K562 (cell line): Measurements from ENCODE around the gene MRPS18B. TPM values are rescaled to one million over a fixed set of nuclear protein-coding genes. Genes with fewer than 3 reads are reported as not detected.

ENCODE experiments used
- CBX2 ChIP-seq: fragments of 200-600 bp; sonication (generic); IDR thresholded peaks from one replicate; pipeline ENCODE4 v1.6.1; 2012; ENCODE audit warnings: mild to moderate bottlenecking, low read length, inconsistent platforms; ENCODE audit not compliant: insufficient read depth, poor library complexity, severe bottlenecking
- CBX3 ChIP-seq, 2 experiments: IDR thresholded peaks; 1 replicate in 1 of 2; 2 replicates in 1 of 2; pipeline ENCODE4 v1.6.1; 2012; ENCODE audit warnings: inconsistent platforms in 2 of 2, low read length in 2 of 2, borderline replicate concordance in 1 of 2, control low read depth in 1 of 2
- EHMT2 ChIP-seq: fragments of 450-650 bp; IDR thresholded peaks from 2 replicates; pipeline ENCODE4 v1.6.1; 2018; ENCODE audit warnings: antibody characterized with exemption
- FOXA1 ChIP-seq: fragments of 450-650 bp; IDR thresholded peaks from 2 replicates; pipeline ENCODE4 v1.6.1; 2016; ENCODE audit warnings: mild to moderate bottlenecking, borderline replicate concordance
- HDGF ChIP-seq: fragments of 450-650 bp; IDR thresholded peaks from 2 replicates; pipeline ENCODE4 v1.6.1; 2016
- HNRNPH1 ChIP-seq: fragments of 200-400 bp; formaldehyde crosslinking; optimal IDR thresholded peaks from 2 replicates; pipeline ENCODE3; 2017; ENCODE audit warnings: low read depth, mild to moderate bottlenecking, low read length, moderate library complexity
- KAT2B ChIP-seq: IDR thresholded peaks from one replicate; pipeline ENCODE4 v1.6.1; 2012; ENCODE audit warnings: low read depth, mild to moderate bottlenecking, control low read depth, inconsistent platforms, low read length, moderate library complexity
- KDM1A ChIP-seq, 2 experiments: fragments of 450-650 bp; IDR thresholded peaks; 2 replicates each; pipeline ENCODE4 v1.6.1; 2016; ENCODE audit warnings: mild to moderate bottlenecking in 2 of 2
- KDM2B ChIP-seq: fragments of 250-450 bp; sonication (Bioruptor Pico); IDR thresholded peaks from 2 replicates; pipeline ENCODE4 v1.8.0; 2021; ENCODE audit warnings: mild to moderate bottlenecking, moderate library complexity
- NFIX ChIP-seq: fragments of 250-450 bp; sonication (Bioruptor Pico); IDR thresholded peaks from 2 replicates; pipeline ENCODE4 v1.4.0; 2020; ENCODE audit warnings: low read depth, mild to moderate bottlenecking, moderate library complexity
- PRPF4 ChIP-seq: fragments of 200-400 bp; formaldehyde crosslinking; IDR thresholded peaks from one replicate; pipeline ENCODE4 v1.6.1; 2017; ENCODE audit warnings: low read length, low read depth, mild to moderate bottlenecking; ENCODE audit not compliant: insufficient read depth, poor library complexity, severe bottlenecking
- RBM22 ChIP-seq: fragments of 200-400 bp; formaldehyde crosslinking; IDR thresholded peaks from 2 replicates; pipeline ENCODE4 v1.6.1; 2018; ENCODE audit warnings: low read length, low read depth; ENCODE audit not compliant: poor library complexity, severe bottlenecking
- RUNX1 ChIP-seq: sonication (generic); IDR thresholded peaks from 2 replicates; pipeline ENCODE4 v1.6.1; 2016; ENCODE audit warnings: antibody characterized with exemption, low read depth
- SMAD1 ChIP-seq: fragments of 150-350 bp; IDR thresholded peaks from 2 replicates; pipeline ENCODE4 v1.6.1; 2014; ENCODE audit warnings: low read length, low read depth; ENCODE audit not compliant: partially characterized antibody
- SMAD2 ChIP-seq: fragments of 150-350 bp; IDR thresholded peaks from 2 replicates; pipeline ENCODE4 v1.6.1; 2014; ENCODE audit warnings: low read depth, mild to moderate bottlenecking, low read length
- SRSF7 ChIP-seq: fragments of 200-400 bp; formaldehyde crosslinking; optimal IDR thresholded peaks from 2 replicates; pipeline ENCODE3; 2017; ENCODE audit warnings: mild to moderate bottlenecking, low read depth, low read length
- THRAP3 ChIP-seq: fragments of 450-650 bp; IDR thresholded peaks from 2 replicates; pipeline ENCODE4 v1.6.1; 2016; ENCODE audit warnings: mild to moderate bottlenecking, inconsistent platforms, borderline replicate concordance
- ZBED1 ChIP-seq: IDR thresholded peaks from 2 replicates; pipeline ENCODE4 v1.6.1; 2014
- ZC3H4 ChIP-seq: sonication (generic); formaldehyde crosslinking; IDR thresholded peaks from 2 replicates; pipeline ENCODE4 v1.9.0; 2021; ENCODE audit warnings: missing genetic modification reagents, borderline replicate concordance
- ZC3H8 ChIP-seq: fragments of 450-650 bp; IDR thresholded peaks from 2 replicates; pipeline ENCODE4 v1.6.1; 2017
- ZFP36 ChIP-seq: fragments of 150-350 bp; IDR thresholded peaks from 2 replicates; pipeline ENCODE4 v1.6.1; 2018; ENCODE audit warnings: low read length, low read depth; ENCODE audit not compliant: partially characterized antibody
- ZNF140 ChIP-seq: fragments of 250-450 bp; sonication (Bioruptor Pico); IDR thresholded peaks from 2 replicates; pipeline ENCODE4 v1.8.0; 2021; ENCODE audit warnings: moderate library complexity, mild to moderate bottlenecking, inconsistent platforms
- ZNF174 ChIP-seq: fragments of 250-450 bp; sonication (Bioruptor Pico); IDR thresholded peaks from 2 replicates; pipeline ENCODE4 v1.4.0; 2020; ENCODE audit warnings: mild to moderate bottlenecking
- ZNF175 ChIP-seq: fragments of 200-800 bp; sonication (Bioruptor generic); IDR thresholded peaks from 2 replicates; pipeline ENCODE4 v1.6.1; 2016; ENCODE audit warnings: low read depth, mild to moderate bottlenecking, missing genetic modification characterization, missing compliant biosample characterization
- ZNF384 ChIP-seq: IDR thresholded peaks from 2 replicates; pipeline ENCODE4 v1.6.1; 2012; ENCODE audit warnings: low read depth, low read length, improper control_type of control experiment
- ZNF586 ChIP-seq: fragments of 450-650 bp; formaldehyde crosslinking; conservative IDR thresholded peaks from 2 replicates; pipeline ENCODE4 v1.4.0; 2020; ENCODE audit warnings: mild to moderate bottlenecking, moderate library complexity
- polyA plus RNA-seq, 8 experiments: library from polyadenylated mRNA; depleted of rRNA in 4 of 8; stranded (reverse) in 5 of 8; unstranded in 3 of 8; fragments of >200 nt; fragmentation: Nextera tagmentation in 2 of 8; fragmentation: Illumina TruSeq in 1 of 8; extraction: Ambion mirVana in 2 of 8; extraction: Trizol in 1 of 8; gene quantifications; 2 replicates each; pipeline versions ENCODE4 v1.2.1 to v1.2.3, GENCODE V29; 2011 to 2014; ENCODE audit warnings: inconsistent platforms in 1 of 8, missing spikeins in 1 of 8
- total RNA-seq, 7 experiments: library from RNA; depleted of rRNA in 6 of 7; stranded (reverse); fragments of >200 nt in 6 of 7; fragmentation: Illumina TruSeq in 2 of 7; extraction: Trizol in 2 of 7; gene quantifications; 2 replicates each; pipeline versions ENCODE4 v1.2.1 to v1.2.3, GENCODE V29; 2011 to 2021; ENCODE audit warnings: low replicate concordance in 1 of 7
- TF ChIP-seq, protein P1 (sequence below): fragments of 250-450 bp; sonication (Bioruptor Pico); IDR thresholded peaks from 2 replicates; pipeline ENCODE4 v1.5.0; 2020; ENCODE audit warnings: mild to moderate bottlenecking, borderline replicate concordance
- TF ChIP-seq, protein P2 (sequence below): fragments of 450-650 bp; formaldehyde crosslinking; IDR thresholded peaks from 2 replicates; pipeline ENCODE4 v1.4.0; 2020; ENCODE audit warnings: mild to moderate bottlenecking, moderate library complexity

MRPS18B gene
- total and polyA plus RNA-seq, 9 of the 15 experiments (the other 6 are each of a cell fraction or from before 2014, with no cell fraction given), result 132 to 383 (median 178) TPM

DNA sequence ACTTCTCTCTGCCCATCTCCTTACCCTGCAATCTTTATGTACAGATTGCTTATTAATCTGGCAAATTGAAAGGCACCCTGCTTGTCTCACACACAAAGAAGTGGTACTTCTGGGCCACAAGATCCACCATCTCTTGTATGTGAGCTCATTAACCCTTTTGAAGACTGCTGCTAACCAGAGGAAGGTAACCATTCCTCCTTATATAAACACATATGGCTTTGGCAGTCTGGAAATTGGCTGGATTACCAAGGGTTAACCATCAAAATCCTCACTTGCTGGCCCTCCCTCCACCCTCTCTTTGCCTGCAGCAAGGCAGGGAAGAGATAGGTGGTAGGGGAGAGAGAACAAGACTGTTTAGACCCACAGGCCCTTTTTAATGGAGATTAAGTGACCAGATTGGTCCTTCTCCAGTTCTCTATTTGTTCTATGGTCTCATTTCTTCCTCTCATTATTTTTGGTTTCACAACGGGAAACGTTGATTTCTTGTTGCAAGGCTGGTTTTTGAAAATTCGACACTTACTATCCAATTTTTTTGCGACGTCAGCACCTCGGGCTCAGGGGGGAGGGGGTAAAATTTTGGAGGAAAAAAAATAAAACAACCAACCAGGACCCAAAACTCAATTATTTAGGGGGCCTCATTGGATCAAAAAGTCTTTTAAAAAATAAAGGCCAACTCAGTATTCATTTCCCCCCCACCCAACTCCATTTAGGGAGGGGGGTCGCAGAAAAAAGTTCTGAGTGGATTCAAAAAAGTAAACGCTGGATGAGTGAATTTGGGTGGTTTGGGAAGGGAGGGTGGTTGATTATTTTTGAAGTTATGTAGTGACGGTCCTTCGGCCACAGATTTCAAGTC is 1.5 kb upstream of the MRPS18B start (continued):
- TF ChIP-seq RUNX1 (no peak), CBX3 (IDR thresholded peaks at IDR 0.05; ENCODE audit: borderline replicate concordance in 1 of 2, low read length in 2 of 2) (no peak; a peak in 1 of 3 replicates), KAT2B (no peak), ZC3H8 (no peak), NFIX (CRISPR knock-in tag) (no peak), PRPF4 (no peak), EHMT2 (no peak), ZNF140 (CRISPR knock-in tag) (no peak), HNRNPH1 (no peak), ZC3H4 (CRISPR knock-in tag) (peak; percentile 98; the same call in 1 of the 2 replicates), SMAD2 (no peak), ZNF175 (CRISPR knock-in tag) (no peak; the same call in 1 of the 2 replicates), RBM22 (no peak), ZNF384 (no peak), CBX2 (no peak), SMAD1 (peak; percentile 59), HDGF (no peak), ZNF586 (no peak), SRSF7 (no peak), FOXA1 (no peak), THRAP3 (peak; percentile 3), KDM2B (CRISPR knock-in tag) (no peak), ZNF174 (CRISPR knock-in tag) (no peak), ZBED1 (no peak; the same call in 1 of the 2 replicates), KDM1A (IDR thresholded peaks at IDR 0.05) (0 out of 4 replicates have a peak, but pooled peaks of 1 of the 2 experiments have one; percentile 4), ZFP36 (no peak)
- TF ChIP-seq, protein P1, sequence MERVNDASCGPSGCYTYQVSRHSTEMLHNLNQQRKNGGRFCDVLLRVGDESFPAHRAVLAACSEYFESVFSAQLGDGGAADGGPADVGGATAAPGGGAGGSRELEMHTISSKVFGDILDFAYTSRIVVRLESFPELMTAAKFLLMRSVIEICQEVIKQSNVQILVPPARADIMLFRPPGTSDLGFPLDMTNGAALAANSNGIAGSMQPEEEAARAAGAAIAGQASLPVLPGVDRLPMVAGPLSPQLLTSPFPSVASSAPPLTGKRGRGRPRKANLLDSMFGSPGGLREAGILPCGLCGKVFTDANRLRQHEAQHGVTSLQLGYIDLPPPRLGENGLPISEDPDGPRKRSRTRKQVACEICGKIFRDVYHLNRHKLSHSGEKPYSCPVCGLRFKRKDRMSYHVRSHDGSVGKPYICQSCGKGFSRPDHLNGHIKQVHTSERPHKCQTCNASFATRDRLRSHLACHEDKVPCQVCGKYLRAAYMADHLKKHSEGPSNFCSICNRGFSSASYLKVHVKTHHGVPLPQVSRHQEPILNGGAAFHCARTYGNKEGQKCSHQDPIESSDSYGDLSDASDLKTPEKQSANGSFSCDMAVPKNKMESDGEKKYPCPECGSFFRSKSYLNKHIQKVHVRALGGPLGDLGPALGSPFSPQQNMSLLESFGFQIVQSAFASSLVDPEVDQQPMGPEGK, result no peak
- TF ChIP-seq, protein P2, sequence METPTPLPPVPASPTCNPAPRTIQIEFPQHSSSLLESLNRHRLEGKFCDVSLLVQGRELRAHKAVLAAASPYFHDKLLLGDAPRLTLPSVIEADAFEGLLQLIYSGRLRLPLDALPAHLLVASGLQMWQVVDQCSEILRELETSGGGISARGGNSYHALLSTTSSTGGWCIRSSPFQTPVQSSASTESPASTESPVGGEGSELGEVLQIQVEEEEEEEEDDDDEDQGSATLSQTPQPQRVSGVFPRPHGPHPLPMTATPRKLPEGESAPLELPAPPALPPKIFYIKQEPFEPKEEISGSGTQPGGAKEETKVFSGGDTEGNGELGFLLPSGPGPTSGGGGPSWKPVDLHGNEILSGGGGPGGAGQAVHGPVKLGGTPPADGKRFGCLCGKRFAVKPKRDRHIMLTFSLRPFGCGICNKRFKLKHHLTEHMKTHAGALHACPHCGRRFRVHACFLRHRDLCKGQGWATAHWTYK (CRISPR knock-in tag), result peak; percentile 87
